ENCODE results near the gene ZFAND2A.
"Not testable (repeated sequence)": the region's sequence is repeated elsewhere in the genome, so short reads cannot be mapped to it uniquely, and the experiment has no call there.

DNA sequence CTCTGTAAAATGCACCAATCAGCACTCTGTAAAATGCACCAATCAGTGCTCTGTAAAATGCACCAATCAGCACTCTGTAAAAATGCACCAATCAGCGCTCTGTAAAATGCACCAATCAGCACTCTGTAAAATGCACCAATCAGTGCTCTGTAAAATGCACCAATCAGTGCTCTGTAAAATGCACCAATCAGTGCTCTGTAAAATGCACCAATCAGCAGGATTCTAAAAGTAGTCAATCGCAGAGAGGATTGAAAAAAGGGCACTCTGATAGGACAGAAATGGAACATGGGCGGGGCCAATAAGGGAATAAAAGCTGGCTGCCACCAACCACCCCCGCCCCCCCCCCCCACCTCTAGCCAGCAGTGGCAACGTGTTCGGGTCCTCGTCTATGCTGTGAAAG, 11.5 kb upstream of the ZFAND2A start:
- TF ChIP-seq CTCF, POLR2A (IDR thresholded peaks at IDR 0.05): not testable (repeated sequence)
